Activated naive CD4-positive, alpha-beta T cell treated with anti-CD3 and anti-CD28 coated beads, Interleukin-2, amount 50 U/mL, for 24 hours (primary cell): ENCODE results near the gene AGTPBP1.
A peak's percentile ranks its signal among the peaks of the same experiment; 100 is the strongest.
"Not testable (repeated sequence)": the region's sequence is repeated elsewhere in the genome, so short reads cannot be mapped to it uniquely, and the experiment has no call there.

Source experiments
- H3K27ac Mint-ChIP-seq: one replicate; pipeline ENCODE4 v1.8.0; 2021; ENCODE audit warnings: mild to moderate bottlenecking, mixed read lengths
- H3K27me3 Mint-ChIP-seq: one replicate; pipeline ENCODE4 v1.8.0; 2021; ENCODE audit warnings: mixed read lengths
- H3K36me3 Mint-ChIP-seq: one replicate; pipeline ENCODE4 v1.8.0; 2021; ENCODE audit warnings: mixed read lengths
- H3K4me1 Mint-ChIP-seq: one replicate; pipeline ENCODE4 v1.8.0; 2021; ENCODE audit warnings: mixed read lengths
- H3K4me3 Mint-ChIP-seq: one replicate; pipeline ENCODE4 v1.8.0; 2021; ENCODE audit warnings: mild to moderate bottlenecking, mixed read lengths
- H3K9me3 Mint-ChIP-seq: one replicate; pipeline ENCODE4 v1.8.0; 2021; ENCODE audit warnings: mixed read lengths

The AGTPBP1 gene

GRCh38 chr9:85610074-85610860 lies 131.5 kb downstream of the AGTPBP1 start:
- H3K27me3 Mint-ChIP-seq, result no peaks in the 10 kb centered on the region
- H3K4me1 Mint-ChIP-seq, result peaks cover 17% of the 10 kb centered on the region
- peak overlapping the region; percentile 14 for H3K27ac Mint-ChIP-seq
- H3K9me3 Mint-ChIP-seq, result no peaks in the 10 kb centered on the region
- H3K36me3 Mint-ChIP-seq, result peaks cover 6% of the 10 kb centered on the region
- H3K4me3 Mint-ChIP-seq, result no peak overlapping the region

- Mint-ChIP-seq H3K9me3 (no peaks in the 10 kb centered on the region), H3K36me3 (peaks cover 22% of the 10 kb centered on the region), H3K4me1 (peaks cover 34% of the 10 kb centered on the region)
Observed at GRCh38 chr9:85605905-85606304, 135.8 kb downstream of the AGTPBP1 start.

GRCh38 chr9:85603936-85604335 lies 137.8 kb downstream of the AGTPBP1 start:
- Mint-ChIP-seq H3K36me3 (peaks cover 25% of the 10 kb centered on the region), H3K27me3 (no peaks in the 10 kb centered on the region), H3K4me1 (peaks cover 30% of the 10 kb centered on the region), H3K9me3 (no peaks in the 10 kb centered on the region), H3K4me3 (no peak overlapping the region), H3K27ac (no peak overlapping the region)

More at GRCh38 chr9:85605905-85606304, 135.8 kb downstream of the AGTPBP1 start:
- no peaks in the 10 kb centered on the region for H3K27me3 Mint-ChIP-seq
- H3K4me3 Mint-ChIP-seq, result no peak overlapping the region
- H3K27ac Mint-ChIP-seq, result no peak overlapping the region

GRCh38 chr9:85602742-85603141 lies 139.0 kb downstream of the AGTPBP1 start:
- no peaks in the 10 kb centered on the region for H3K9me3 Mint-ChIP-seq
- H3K4me1 Mint-ChIP-seq, result peaks cover 30% of the 10 kb centered on the region

GRCh38 chr9:85600675-85601263 lies 141.0 kb downstream of the AGTPBP1 start:
- no peak overlapping the region for H3K27ac Mint-ChIP-seq
- H3K4me1 Mint-ChIP-seq, result peaks cover 26% of the 10 kb centered on the region
- H3K27me3 Mint-ChIP-seq, result no peaks in the 10 kb centered on the region
- H3K9me3 Mint-ChIP-seq, result no peaks in the 10 kb centered on the region
- no peak overlapping the region for H3K4me3 Mint-ChIP-seq
- peaks cover 23% of the 10 kb centered on the region for H3K36me3 Mint-ChIP-seq

More at GRCh38 chr9:85602742-85603141, 139.0 kb downstream of the AGTPBP1 start:
- Mint-ChIP-seq H3K36me3 (peaks cover 27% of the 10 kb centered on the region), H3K27me3 (no peaks in the 10 kb centered on the region), H3K4me3 (no peak overlapping the region), H3K27ac (no peak overlapping the region)

GRCh38 chr9:85599540-85600105 lies 142.1 kb downstream of the AGTPBP1 start:
- H3K4me3 Mint-ChIP-seq, result no peak overlapping the region
- no peaks in the 10 kb centered on the region for H3K9me3 Mint-ChIP-seq
- H3K27me3 Mint-ChIP-seq, result no peaks in the 10 kb centered on the region
- H3K36me3 Mint-ChIP-seq, result peaks cover 18% of the 10 kb centered on the region
- no peak overlapping the region for H3K27ac Mint-ChIP-seq
- H3K4me1 Mint-ChIP-seq, result peaks cover 24% of the 10 kb centered on the region

GRCh38 chr9:85594316-85594715 lies 147.4 kb downstream of the AGTPBP1 start:
- H3K4me1 Mint-ChIP-seq, result no peaks in the 10 kb centered on the region
- H3K9me3 Mint-ChIP-seq, result no peaks in the 10 kb centered on the region
- no peak overlapping the region for H3K27ac Mint-ChIP-seq
- H3K4me3 Mint-ChIP-seq, result no peak overlapping the region
- peaks cover 14% of the 10 kb centered on the region for H3K36me3 Mint-ChIP-seq
- no peaks in the 10 kb centered on the region for H3K27me3 Mint-ChIP-seq

GRCh38 chr9:85586684-85587083 lies 155.1 kb downstream of the AGTPBP1 start:
- no peak overlapping the region for H3K27ac Mint-ChIP-seq
- no peaks in the 10 kb centered on the region for H3K27me3 Mint-ChIP-seq
- no peak overlapping the region for H3K4me3 Mint-ChIP-seq
- no peaks in the 10 kb centered on the region for H3K9me3 Mint-ChIP-seq
- H3K4me1 Mint-ChIP-seq, result no peaks in the 10 kb centered on the region
- peaks cover 26% of the 10 kb centered on the region for H3K36me3 Mint-ChIP-seq

- Mint-ChIP-seq H3K27ac (no peak overlapping the region), H3K27me3 (no peaks in the 10 kb centered on the region), H3K4me3 (no peak overlapping the region), H3K4me1 (no peaks in the 10 kb centered on the region), H3K9me3 (no peaks in the 10 kb centered on the region), H3K36me3 (peaks cover 10% of the 10 kb centered on the region)
Observed at GRCh38 chr9:85577353-85577952, 164.3 kb downstream of the AGTPBP1 start.

GRCh38 chr9:85575868-85576267 lies 165.9 kb downstream of the AGTPBP1 start:
- peaks cover 12% of the 10 kb centered on the region for H3K36me3 Mint-ChIP-seq
- H3K4me3 Mint-ChIP-seq, result no peak overlapping the region
- H3K27me3 Mint-ChIP-seq, result no peaks in the 10 kb centered on the region
- H3K4me1 Mint-ChIP-seq, result no peaks in the 10 kb centered on the region
- no peak overlapping the region for H3K27ac Mint-ChIP-seq
- no peaks in the 10 kb centered on the region for H3K9me3 Mint-ChIP-seq

- H3K27me3 Mint-ChIP-seq, H3K27ac Mint-ChIP-seq, H3K9me3 Mint-ChIP-seq, H3K4me1 Mint-ChIP-seq, H3K4me3 Mint-ChIP-seq: not testable (repeated sequence)
- H3K36me3 Mint-ChIP-seq, result peaks cover 17% of the 10 kb centered on the region
Observed at GRCh38 chr9:85573546-85573945, 168.2 kb downstream of the AGTPBP1 start.

GRCh38 chr9:85572917-85573316 lies 168.8 kb downstream of the AGTPBP1 start:
- not testable (repeated sequence) for H3K27ac Mint-ChIP-seq, H3K4me1 Mint-ChIP-seq, H3K4me3 Mint-ChIP-seq, H3K9me3 Mint-ChIP-seq, H3K27me3 Mint-ChIP-seq
- peaks cover 21% of the 10 kb centered on the region for H3K36me3 Mint-ChIP-seq

- Mint-ChIP-seq H3K27ac (no peak overlapping the region), H3K4me1 (no peaks in the 10 kb centered on the region), H3K27me3 (no peaks in the 10 kb centered on the region), H3K4me3 (no peak overlapping the region), H3K36me3 (peaks cover 39% of the 10 kb centered on the region), H3K9me3 (no peaks in the 10 kb centered on the region)
Observed at GRCh38 chr9:85569988-85570387, 171.8 kb downstream of the AGTPBP1 start.

- Mint-ChIP-seq H3K4me1 (peaks cover 8% of the 10 kb centered on the region), H3K9me3 (no peaks in the 10 kb centered on the region), H3K27ac (no peak overlapping the region), H3K4me3 (no peak overlapping the region), H3K27me3 (no peaks in the 10 kb centered on the region), H3K36me3 (peaks cover 20% of the 10 kb centered on the region)
Observed at GRCh38 chr9:85559526-85559925, 182.2 kb downstream of the AGTPBP1 start.

GRCh38 chr9:85554349-85554748 lies 187.4 kb downstream of the AGTPBP1 start:
- Mint-ChIP-seq H3K27me3 (no peaks in the 10 kb centered on the region), H3K4me1 (peaks cover 11% of the 10 kb centered on the region), H3K9me3 (no peaks in the 10 kb centered on the region), H3K36me3 (peaks cover 9% of the 10 kb centered on the region), H3K4me3 (no peak overlapping the region), H3K27ac (no peak overlapping the region)

GRCh38 chr9:85553475-85553874 lies 188.3 kb downstream of the AGTPBP1 start:
- Mint-ChIP-seq H3K9me3 (no peaks in the 10 kb centered on the region), H3K4me3 (no peak overlapping the region), H3K27me3 (no peaks in the 10 kb centered on the region), H3K4me1 (peaks cover 11% of the 10 kb centered on the region), H3K36me3 (peaks cover 9% of the 10 kb centered on the region), H3K27ac (no peak overlapping the region)
